NCI-H1694 (cell line): ENCODE data around the gene VDR.
"Not testable (repeated sequence)": the region's sequence is repeated elsewhere in the genome, so short reads cannot be mapped to it uniquely, and the experiment has no call there.

Experiments
- DNase-seq: peaks from one replicate; lab custom pipeline; 2025; lab: John Stamatoyannopoulos, UW

The VDR gene

DNA sequence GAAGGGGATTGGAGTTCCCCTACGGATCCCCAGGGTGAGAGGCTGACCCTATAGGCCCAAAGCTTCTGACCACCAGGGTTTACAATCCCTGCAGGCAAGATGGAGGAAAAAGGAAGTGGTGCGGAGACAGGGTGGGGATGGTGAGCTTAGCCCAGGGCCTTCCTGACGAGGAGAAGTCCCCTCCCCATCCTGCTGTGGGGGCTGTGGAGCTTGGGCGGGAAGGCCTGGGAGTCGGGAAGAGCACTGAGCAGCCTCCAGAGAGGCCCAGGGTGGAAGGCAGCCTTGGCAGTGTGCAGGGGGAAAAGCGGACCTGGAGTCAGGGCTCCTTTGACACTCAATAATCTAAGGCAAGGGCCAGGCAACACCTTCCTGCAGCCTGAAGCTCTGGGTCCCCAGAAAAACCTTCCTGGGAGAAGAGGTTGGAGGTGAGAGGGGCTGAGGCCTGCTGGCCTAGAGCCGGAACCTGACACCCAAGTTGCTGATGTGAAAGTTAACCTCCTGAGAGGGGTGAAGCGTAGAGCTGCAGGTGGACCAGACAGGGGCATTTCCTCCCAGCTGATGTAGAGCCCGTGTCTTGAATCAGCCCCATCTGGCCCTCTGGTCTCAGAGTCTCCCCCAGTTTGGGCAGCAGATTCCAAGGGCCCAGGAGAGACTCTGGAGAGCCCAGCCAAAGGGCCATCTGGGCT is 91.1 kb downstream of the VDR start:
- DNase-seq, result no peak

DNA sequence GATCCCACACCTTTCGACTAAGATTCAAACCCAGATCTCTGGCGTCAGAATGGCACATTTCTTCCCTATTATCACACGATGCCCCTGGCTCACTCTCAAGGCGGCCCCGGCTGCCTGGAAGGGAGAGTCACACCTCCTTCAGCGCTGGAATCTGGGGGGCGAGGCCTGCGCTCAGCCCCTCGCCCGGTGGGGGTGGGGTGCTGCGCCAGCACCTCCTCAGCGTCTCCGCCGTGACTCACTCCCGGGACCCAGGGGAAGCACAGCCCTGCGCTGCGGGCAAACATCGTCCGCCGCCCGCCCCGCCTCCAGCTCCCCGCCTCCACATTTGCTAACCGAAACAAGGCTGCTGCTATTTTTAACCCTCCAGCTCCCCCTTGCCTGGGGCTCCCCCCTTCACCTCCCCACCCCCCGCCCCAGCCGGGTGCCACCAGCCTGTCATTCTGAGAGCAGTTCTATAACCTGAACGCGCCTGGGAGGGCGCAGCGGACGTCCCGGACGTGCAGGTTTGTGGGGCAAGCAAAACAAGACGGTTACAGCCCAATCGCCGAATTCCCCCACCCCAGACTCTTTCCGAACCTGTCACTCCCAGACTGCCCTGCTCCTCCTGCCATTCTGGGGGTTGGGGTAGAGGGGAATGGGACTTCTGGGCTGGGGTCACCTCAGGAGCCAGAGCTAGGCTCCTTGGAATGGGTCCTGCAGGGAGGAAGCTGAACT is 91.8 kb downstream of the VDR start:
- no peak for DNase-seq

DNA sequence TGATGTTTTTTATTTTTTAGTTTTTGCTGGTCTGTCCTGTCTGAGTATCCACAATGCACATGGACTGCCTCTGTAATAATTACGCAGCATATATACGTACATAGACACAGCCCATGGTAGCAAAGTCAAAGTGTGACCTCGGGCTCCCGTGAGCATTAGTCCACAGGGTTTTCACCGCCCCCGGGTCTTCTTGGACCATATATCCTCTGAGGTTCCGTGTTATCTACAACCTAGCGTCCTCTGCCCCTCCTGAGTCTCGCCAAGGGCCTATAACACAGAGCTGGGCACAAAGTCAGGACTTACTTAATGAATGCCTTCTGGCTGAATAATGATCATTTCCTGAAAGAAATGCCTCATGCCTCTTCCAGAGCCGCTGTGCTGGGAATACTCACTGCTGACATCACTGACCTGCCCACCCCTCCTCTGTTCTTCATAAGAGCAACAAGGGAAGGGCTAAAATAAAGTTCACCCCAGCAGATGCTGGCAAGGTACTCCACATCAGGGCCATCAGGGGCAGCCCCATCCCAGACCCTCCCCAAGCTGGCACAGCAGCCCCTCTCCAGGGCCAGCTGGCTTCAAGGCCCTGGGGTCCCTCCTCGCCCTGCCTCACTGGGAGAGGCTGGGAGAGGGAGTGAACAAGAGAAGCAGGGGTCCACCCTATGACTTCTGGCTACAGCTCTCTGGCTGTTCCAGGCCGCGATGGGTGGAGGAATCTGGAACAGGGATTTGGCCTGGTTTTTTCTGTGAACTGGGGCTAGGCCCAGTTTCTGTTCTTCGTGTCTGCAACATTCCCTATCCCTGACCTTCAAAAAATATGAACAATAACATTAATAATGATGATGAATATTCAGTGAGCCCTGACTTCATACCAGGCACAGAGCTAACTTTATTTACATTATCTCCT is 93.0 kb downstream of the VDR start:
- DNase-seq, result no peak

DNA sequence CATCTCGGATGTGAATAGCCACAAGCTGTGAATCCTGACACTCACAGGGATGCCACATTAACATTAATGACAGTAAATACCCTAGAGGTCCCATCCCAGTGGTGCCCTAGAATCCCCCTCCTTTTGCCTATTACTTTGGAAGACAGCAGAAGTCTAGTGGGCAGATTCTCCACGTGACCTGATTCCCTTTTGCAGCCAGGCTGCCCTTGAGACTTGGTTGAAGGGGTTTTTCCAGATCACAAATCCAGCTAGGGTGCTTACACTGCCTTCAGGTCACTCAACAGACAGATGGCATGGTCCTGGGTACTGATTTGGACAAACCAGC is 93.8 kb downstream of the VDR start:
- no peak for DNase-seq

DNA sequence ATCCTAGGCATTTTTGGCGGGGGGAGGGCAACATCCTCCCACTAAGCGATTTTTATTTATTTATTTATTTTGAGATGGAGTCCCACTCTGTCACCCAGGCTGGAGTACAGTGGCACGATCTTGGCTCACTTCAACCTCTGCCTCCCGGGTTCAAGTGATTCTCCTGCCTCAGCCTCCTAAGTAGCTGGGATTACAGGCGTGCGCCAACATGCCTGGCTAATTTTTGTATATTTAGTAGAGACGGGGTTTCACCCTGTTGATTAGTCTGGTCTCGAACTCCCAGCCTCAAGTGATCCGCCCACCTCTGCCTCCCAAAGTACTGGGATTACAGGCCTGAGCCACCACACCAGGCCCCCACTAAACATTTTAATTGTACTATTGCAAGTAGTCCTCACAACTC is 95.3 kb downstream of the VDR start:
- DNase-seq, result not testable (repeated sequence)

DNA sequence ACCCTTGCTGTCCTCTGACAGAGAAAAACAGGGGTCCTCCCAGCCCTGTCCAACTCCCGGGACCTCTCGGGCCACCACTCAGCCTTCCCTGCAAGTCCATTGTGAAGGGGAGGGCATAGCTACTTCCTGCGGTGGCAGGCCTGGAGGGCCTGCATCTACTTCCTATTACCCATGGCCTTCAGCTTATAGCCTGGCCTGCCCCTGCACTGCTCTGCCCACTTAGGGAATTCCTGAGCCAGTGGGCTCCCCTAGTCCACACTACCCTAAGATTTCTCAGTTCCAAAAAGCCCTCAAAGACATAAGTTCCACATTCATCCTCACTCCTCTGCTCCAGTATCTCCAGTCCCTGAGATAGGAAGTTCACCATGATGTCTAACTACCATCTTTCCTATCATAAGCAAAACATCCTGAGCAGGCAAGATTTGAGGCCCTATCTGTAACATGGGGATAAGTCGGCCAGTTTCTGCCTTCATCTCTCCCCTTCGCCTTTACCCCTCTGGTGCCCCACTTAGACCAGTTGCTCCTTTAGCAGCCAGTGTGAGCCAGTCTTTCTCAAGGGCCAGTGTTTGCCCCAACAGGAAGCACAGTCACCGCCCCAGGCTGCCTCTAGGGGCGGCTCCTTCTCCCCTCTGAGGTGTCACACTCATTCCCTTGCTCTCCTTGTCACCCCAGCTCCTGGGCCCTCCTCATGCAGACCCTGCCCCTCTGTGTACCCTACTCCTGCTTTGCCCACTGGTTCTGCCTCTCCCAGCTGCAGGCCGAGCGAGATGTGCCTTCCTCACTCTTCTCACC is 96.0 kb downstream of the VDR start:
- no peak for DNase-seq

DNA sequence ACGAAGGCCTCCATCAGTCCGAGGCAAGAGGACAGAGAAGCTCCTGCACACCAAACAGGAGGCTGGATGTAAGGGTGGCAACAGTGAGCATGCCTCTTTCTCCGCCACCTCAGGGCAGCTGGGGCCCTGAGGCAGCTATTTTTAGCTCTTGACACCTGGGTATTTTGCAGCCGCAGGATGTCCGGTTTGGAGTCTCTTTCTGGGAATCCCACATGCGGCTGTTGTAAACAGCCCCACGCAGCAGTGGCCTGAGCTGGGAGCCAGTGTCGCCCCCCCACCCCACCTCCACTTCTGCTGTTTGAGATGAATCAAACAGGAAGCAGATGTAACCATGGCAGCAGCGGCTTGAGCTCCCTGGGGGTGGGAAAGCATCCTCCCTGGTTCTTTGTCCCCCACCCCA is 96.7 kb downstream of the VDR start:
- no peak for DNase-seq

DNA sequence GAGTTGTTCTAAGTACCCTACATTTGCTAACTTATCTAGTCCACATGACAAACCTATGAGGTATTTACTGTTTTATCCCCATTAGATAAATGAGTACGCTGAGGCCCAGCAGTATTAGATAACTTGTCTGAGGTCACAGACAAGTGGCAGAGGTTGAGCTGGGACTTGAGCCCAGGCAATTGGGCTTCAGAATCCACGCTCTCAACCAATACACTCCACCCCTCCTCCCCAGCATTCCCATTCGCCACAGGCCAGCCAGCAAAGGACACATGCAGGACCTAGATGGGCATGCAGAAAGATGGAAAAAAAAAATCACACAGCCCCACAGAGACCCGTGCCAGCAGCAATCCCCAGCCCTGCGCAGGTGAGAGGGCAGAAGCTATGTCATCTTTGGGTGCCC is 97.5 kb downstream of the VDR start:
- no peak for DNase-seq

DNA sequence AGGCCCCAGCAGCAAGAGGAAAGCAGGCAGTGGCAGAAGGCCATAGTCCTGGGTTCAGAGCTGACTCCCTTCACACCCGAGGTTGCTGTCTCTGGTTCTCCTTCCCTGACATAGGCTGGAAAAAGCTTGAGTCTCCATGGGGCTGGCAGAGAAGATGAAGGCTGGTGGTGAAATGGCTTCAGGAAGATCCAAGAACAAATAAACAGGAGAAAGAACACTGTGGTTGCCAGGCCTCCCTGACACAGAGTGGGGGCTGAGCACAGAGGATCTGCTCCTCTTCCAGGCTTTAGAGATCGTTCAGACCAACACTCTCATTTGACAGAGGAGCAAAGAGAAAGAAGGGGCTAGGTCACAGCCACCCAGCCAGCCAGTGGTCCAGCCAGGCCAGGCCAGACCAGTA is 99.4 kb downstream of the VDR start:
- no peak for DNase-seq

DNA sequence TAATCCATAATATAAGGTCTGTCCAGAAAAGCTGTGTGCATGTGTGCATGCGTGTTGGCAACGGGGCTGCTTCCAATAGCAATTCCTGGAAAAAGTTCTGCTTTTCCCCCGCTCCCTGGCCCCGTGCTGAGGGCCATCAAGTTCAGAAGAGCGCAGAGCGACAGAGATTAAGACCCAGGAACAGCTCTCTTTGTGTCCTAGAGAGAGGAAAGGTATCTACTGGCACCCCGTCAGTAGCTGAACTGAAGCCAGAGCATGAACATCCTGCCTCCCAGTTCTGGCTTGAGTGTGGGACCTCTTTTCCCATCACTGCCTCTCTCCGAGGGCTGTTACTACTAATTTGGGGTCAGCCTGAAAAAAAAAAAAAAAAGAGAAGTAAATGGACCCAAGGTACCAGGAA is 100.6 kb downstream of the VDR start:
- no peak for DNase-seq

DNA sequence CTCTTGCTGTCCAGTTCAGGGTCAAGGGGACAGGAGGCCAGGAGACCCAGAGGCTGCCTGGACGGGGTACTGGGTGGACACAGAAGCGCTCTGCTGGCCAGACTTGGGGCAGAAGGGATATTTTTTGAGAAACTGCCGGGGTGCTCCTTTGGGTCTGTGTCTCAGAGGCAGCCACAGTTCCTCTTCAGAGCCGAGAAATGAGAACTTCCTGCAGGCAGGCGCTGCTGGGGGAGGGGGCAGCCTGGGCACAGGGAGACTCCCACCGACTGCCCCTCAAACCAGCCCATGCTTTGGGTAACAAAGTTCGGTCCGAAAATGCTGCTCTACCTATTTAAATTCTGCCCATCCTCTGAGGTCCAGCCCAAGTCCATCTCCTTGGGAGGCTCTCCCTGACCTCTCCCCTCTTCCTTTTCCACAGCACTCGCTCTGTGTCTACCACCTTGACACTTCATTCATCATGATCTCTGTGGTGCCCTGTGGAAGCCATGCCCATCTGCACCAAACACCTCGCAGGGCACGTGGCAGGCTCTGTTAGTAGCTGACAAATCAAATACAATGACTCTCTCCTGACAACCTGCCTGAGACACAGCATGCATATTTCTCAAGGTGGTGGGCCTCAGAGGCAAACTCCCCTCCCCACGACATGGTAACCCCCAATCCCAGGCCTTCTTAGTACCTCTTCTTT is 101.5 kb downstream of the VDR start:
- no peak for DNase-seq

DNA sequence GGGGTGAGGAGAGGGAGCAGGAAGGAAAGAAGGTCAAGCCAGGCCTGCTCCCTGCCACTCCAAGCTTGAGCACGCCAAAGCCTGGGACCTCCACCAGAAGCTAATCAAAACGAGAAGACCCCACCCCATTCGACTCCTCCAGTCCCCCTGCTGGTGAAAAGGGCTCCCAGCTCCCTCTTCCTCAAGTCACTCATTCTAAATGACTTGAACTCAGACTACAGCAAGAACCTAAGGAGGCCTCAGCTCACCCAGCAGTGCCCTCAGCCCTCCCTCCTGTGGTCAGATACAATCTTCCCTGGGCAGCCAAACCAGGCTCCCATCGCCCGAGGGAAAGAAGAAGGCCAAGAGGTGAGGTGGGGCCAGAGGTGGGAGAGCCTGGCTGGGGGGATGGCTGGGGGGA is 102.5 kb downstream of the VDR start:
- DNase-seq, result no peak

DNA sequence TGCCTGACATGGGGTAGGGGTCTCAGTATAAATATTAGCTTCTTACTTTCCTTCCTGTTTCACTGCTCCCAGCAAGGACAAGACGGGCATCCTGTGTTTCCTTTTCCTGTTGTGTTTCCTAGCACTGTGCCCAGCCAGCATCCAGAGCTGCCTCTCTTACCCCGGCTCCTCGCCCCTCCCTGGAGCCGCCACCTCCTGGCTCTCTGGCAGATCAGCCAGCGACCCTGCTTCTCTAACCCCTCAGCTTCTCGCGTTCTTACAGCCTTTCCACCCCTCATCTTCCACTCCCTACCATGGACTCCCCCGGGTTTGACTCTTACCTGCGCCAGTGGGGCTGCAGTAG is 102.9 kb downstream of the VDR start:
- no peak for DNase-seq

DNA sequence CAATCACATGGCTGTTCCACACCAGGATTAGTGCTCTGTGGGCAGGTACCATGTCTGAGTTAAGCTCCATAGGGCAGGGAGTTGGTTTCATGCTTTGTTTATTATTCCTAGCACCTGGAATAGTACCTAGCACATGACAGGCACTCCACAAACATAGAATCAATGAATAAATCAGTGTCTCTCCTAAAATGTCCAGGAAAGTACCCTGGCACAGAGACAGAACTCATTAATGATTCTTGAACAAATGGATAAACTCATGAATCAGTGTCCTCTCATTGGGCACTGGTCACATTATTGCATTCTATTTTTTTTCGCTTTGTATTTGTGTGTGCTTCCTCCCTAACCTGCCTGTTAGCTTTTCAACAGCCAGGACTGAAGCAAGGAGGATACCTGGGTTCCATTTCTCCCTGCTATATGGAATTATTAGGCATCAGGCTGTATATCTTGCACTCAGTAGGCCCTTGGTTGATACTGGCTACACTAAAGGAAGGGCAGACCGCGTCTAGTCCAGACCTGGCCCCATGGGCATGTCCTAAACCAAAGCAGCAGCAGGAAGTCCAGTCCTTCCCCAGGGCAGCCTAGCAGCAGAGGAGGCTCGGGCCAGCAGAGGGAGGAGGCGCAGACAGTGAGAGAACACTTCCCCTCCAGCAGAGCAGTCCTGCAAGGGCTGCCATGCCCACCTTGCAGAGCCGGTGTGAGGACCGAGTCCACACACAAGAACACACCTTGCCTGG is 103.5 kb downstream of the VDR start:
- DNase-seq, result no peak

DNA sequence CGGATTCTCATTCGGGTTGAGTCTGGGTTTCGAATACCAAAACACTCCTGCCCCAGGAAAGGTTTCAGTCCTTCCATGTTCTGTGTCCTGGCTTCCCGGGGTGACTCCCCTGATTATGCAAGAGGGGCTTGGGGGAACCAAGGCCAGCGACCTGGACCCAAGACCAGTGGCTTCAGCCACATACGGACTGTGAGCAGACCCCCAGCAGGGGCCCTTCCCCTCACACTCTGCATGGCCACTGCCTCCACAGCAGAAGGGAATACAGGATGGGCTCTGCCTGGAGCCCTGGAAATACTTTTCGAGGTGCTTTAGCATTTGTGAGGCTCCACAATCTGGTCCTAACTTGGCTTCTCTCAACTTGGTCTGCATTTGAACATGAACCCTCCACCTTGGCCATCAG is 104.2 kb downstream of the VDR start:
- DNase-seq, result no peak

DNA sequence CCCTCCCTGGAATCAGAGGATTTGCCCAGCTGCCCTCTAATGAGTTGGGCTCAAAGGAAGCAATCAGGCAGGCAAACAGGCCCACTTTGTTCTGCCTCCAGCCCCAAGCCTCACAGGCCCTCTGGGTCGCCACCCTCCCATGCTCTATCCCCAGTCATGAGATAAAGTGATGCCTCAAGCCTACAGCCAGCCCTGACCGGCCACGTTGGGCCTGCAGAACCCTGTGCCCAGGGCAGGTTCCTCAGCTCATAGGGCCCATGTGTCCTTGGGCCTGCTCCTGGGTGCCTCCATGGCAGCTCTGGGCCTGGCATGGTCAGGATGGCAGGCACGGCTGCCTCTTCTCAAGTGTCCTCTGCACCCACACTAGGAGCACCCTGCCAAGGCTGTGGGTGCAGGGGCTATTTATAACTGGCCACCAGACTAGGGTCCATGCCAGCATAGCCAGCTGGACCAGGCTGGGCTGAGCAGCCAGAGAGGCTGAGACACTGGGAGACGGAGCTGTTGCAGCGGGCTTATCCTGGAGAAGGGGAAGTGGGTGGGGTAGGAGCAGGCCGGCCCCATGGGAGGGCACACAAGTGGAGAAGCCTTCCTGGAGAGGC is 105.3 kb downstream of the VDR start:
- no peak for DNase-seq

DNA sequence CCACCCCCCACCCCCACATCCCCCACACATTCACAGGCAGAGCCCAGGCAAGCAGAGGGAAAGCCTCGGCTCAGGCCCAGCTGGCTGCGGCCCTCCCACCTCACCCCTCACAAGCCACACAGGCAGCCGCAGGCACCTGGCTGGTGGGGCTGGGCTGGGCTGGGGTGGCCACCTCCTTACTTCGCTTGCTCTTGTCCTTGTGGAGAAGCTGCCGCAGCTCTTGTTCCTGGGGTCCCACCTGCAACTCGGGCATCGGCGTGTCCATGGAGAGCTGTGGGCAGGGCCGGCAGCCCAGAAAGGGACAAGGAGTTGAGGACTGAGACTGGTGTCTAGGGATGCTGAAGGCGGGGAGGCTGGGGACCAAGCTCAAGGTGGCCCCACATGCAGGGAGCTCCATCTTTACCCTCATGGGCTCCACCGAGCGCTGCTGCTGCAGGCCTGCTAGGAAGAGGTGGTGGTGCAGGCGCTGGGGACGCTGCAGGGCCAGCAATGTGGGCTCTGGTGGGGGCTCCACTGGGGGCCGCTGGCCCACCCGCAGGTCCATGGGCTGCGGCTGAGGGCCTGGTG is 106.3 kb downstream of the VDR start:
- DNase-seq, result no peak

DNA sequence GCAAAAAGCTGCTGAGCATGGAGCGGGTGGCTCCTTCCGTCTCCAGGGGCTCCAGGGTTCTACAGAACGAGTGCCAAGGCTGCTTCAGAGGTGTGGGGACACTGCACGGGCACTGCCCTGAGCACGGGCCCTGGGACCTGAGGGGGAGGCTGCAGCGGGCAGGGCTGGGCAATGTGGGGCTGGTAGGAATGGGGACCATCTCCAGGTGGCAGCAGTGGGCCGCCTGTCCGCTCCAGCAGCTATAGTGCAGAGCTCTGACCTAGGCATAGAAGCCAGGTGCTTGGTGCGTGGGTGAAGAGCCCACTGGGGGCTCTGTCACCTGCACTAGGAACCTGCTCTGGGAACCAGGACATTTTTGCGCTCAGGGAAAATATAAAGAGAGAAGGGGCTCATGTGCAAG is 107.4 kb downstream of the VDR start:
- DNase-seq, result no peak

DNA sequence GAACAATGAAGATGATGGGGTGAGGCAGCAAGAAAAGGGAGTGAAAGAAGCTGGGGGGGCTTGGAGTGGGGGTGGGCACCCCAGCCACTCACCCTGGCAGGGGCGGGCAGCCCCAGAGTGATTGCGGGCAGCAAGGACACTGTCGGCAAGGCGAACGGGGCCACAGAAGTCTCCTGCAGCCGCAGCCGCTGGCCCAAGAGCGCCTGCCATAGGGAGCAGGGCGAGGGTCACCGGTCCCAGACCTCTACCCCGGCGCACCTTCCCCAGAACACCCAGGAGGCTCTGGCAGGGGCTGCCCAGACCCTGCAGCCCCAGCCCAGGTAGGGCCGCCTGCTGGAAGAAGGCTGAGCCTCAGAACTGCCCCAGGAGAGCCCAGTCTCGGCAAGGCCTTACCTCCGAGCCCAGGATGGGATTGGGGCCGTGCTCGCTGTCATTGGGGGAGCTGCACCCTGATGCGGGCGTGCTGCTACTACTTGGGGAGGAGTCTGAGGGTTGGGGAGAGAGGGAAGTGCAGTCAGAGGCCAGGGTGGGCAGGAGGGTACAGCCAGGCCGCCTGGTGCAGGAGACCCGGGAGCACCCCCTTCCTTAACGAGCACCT is 108.9 kb downstream of the VDR start:
- DNase-seq, result no peak
